AG08396 (cell line): ENCODE results near the gene NRDC.

Experiments
- DNase-seq: peaks from one replicate; pipeline ENCODE4 v3.0.0; 2012; ENCODE audit warnings: low spot score, mixed read lengths

NRDC gene, protein sequence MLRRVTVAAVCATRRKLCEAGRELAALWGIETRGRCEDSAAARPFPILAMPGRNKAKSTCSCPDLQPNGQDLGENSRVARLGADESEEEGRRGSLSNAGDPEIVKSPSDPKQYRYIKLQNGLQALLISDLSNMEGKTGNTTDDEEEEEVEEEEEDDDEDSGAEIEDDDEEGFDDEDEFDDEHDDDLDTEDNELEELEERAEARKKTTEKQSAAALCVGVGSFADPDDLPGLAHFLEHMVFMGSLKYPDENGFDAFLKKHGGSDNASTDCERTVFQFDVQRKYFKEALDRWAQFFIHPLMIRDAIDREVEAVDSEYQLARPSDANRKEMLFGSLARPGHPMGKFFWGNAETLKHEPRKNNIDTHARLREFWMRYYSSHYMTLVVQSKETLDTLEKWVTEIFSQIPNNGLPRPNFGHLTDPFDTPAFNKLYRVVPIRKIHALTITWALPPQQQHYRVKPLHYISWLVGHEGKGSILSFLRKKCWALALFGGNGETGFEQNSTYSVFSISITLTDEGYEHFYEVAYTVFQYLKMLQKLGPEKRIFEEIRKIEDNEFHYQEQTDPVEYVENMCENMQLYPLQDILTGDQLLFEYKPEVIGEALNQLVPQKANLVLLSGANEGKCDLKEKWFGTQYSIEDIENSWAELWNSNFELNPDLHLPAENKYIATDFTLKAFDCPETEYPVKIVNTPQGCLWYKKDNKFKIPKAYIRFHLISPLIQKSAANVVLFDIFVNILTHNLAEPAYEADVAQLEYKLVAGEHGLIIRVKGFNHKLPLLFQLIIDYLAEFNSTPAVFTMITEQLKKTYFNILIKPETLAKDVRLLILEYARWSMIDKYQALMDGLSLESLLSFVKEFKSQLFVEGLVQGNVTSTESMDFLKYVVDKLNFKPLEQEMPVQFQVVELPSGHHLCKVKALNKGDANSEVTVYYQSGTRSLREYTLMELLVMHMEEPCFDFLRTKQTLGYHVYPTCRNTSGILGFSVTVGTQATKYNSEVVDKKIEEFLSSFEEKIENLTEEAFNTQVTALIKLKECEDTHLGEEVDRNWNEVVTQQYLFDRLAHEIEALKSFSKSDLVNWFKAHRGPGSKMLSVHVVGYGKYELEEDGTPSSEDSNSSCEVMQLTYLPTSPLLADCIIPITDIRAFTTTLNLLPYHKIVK

DNA sequence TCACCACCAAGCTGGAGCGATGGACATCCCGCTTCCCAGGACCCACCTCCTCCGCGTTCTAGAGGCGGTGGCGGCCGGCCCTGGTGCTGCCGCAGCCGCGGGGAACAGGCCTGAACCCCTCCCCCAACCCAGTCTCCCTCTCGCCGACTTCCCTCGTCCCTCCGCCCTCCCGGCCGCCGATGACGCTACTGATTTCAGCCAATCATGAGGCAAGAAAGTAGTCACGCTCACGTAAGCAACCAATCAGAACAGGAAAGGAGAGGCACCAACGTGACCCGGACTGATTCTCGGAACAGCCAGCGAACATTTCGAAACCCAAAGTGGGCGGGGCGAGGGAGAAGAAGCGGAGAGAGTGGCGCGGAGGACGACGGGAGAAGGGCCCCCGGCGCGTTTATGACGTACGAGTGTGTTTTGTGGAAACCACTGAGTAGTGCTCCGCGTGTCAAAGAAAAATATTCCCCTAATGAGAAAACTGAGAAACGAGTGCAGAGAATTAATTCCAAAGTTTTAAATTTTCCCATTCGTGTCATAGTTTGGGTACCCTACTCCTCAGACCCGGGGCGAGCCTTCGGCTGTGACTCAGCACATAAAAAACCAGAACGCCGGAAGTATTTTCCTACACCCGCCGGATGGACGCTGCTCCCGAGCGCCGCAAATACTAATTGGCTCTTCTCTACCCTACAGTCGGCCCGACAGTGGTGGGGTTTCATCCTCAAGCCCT lies at the start of gene NRDC:
TSS of gene NRDC (minus strand) at position 112 of the 721 bp plus-strand sequence. CDS start 112 bp downstream, outside the sequence.
- peak; percentile 95 for DNase-seq

DNA sequence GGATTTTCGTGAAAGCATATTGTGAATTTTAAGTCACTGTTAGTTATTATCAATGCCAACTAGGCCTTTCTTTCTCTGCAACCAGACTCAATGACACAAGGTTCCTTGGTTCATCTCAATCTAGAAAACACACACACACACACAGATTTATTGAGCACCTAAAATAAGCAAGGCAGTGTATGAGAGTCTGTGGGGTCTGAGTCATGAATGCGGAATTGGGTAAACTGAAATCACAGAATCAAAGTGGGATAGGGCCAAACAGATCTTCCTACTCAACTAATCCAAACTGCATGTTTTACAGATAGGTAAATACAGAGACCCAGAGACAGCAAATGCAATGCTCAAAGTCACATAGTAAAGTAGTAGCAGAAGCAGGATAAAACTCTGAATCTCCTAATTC lies 48.5 kb upstream of the NRDC start:
- no peak for DNase-seq

DNA sequence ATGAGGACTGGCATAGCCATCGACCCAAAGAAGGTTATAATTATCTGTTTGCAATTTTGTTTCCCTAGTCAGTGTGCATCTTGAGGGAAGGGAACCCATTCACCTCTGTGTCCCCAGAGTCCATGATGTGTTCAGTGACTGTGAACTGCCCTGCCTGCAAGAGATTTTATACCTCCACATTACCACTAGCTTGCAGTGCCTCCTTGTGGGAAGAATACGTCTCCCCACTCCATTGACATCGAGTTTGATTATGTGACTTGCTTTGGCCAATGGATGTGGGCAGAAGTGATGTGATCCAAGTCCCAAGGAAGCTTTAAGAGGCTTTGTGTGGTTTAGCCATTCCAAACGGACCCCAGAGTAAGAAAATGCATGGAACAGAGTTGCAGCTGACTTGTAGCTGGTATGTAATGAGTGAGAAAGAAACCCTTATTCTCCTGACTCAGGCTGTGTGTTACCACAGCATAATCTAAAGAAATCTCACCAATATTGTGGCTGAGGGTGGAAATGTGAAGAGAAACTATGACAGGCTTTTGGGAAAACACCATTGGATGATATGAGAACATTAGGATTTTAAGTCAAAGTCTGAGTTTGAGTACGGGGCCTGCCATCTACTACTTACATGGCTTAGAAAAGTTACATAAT lies 47.8 kb upstream of the NRDC start:
- DNase-seq, result no peak

DNA sequence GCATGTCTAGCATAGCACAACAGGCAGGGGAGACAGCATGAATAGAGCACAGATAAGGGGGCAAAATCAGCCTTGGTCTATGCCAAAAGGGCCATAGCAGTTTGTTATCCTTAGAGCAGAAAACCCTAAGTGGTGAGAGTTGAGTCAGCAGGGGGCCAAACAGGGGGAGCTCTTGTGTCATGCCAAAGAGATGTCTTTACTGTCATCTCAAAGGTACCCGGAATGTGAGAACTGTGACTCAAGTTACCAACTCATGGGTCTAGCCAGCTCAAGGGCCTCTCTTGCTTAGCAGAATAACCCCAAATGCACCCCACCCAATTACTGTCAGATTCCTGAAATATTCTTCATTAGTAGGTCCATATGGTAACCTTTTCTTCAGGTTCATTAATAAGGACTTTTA lies 45.9 kb upstream of the NRDC start:
- peak; percentile 72 for DNase-seq

DNA sequence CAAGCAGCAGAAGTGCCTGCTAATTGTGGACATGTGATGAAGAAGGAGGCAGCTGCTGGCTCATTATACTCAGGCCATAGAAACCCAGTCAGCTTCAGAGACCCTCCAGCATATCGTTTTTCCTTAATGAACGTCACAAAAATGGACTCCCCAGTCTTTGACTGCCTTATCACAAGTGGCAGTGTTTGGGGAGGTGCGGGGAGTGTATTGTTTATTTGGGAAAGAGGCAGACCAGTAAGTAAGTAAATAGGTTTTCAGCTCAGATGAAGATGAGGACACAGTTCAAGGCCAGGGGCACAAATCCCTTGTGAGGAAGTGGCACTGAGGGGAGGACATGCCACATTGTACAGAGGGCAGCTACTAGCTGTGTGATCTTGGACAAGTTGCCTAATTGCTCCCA lies 43.5 kb upstream of the NRDC start:
- no peak for DNase-seq

DNA sequence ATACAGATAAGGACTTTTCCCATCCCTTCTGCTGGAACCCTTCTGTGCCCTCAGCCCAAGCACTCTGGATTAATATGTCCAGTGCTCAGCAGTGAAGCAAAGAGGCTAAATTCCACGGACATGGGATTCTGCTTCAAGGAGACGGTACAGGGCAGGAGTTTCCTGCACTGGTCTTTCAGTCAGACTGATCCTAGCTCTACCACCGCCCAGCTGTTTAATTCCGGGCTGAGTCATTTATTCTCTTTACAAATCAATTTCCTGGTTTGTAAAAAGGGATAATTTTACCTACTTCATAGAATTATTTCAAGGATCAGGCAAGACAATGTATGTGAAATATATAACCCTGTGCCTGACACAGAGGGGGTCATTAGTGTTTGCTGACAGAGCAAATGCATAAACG lies 41.6 kb upstream of the NRDC start:
- no peak for DNase-seq

DNA sequence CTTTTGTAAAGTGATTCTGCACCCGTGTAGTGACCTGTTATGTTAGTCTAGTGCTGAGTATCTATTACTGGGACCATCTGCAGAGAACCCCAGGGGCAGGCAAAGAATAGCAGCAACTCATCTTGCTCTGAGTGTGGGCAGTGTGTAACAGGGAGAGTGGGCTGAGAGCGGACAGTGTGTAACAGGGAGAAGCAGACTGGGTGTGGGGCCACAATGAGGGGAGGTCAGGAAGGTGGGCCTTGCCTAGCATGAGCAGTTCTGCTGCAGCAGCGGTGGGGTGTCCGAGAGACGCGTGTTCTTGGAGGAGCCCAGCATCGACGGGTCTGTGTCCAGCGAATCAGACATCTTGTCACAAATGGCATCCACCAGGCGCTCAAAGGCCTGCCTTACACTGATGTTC lies 41.2 kb upstream of the NRDC start:
- DNase-seq, result no peak

DNA sequence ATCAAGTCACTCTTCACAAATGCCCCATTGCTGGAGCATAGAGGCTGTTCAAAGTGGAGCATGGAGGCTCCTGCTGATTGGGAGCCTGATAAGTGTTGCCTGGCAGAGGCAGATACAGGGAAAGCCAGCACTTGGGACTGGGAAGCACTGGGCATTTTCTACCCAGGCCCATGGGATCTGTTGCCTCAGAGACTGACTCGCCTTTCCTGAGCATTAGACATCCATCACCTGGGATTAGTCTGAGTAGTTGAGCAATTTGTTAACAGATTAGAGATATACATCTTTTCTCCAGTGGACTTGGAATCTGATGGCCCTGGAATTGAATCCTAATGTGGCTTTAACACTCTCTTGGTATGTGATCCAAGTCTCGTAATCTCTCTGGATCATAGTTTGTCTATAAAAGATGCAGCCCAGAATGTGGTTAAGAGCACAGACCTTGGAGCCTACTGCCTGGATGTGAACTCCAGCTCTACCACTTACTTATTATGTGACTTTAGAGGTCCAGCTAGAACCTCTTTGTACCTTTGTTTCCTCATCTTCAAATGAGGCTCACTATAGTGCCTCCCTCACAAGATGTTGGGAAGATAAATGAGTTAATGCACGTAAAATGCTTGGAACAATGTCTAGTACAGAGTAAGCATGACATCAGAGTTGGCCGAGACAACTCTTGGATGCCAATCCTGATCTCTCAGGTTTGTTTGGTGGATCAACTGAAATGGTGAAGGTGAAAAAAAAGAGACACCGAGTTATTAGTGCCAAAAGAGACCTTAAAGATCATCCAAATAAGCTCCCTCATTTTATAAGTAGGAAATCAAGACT lies 38.3 kb upstream of the NRDC start:
- peak; percentile 36 for DNase-seq

DNA sequence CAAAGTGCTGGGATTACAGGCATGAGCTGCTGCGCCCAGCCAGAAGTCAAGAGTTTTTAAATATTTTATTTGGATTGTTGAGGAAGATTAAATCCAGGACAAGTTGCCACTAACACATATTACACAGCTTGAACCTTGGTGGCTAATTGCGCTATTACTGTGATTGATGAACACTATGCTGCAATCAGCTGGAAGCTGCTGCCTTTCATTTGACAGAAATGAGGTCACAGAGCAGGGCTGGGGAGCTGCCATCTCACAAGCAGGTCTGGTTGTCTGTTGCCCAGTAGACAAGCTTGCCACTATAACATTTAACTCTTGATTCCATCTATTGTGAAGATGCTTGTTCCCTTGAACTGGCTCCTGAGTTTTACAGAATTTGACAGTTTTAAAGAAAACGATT lies 37.4 kb upstream of the NRDC start:
- DNase-seq, result no peak

DNA sequence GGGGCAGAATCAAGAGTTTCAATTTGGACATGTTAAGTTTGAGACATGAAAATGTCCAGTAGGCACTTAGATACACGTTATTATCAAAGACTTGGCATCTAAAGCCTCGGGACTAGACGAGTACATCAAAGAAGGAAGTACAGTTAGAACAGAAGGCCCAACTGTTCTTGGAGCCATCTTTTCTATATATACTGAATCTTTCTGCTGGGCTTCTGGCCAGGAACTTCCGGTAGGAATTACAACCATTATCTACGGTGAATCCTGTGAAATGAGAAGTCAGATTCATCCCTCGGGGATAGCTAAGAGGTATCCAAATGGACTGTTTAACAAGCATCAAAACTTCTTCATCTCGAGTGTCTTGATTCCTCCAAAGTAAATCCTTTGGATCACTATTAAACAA lies 34.4 kb upstream of the NRDC start:
- no peak for DNase-seq

DNA sequence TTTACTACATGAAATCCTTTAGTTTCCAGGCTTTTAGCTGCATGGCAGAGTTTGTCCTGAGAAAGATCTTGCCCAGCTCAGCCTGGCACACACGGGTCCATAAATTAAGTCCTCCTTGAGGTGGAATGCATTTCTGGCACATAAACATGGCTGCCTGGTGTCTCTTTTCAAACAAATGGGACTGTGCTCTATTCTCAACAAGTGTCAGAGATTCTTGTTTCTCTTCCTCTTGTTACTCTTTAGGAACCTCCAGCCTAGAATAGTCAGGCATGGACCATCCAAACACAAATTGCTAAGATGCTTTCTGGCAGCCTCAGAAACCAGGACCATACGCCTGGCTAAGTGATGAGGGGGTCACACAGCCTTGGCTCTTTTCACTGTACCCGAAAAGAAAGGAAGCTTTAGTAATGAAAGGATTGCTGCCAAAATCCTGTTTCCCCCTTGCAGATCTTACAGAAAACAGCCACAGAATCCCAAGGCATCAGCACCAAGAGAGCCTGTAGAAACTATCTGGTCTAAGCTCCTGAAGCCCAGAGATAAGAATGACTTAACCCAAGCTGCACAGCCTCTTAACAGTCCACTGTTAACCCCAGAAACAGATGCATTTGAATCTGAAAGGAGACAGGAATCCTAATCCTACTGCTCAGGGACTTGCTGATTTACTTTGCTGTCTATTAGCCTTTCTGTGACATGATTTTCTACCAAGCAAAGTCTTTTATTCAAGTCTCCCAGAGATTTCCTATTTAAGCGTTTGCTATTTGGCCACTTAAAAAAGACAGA lies 31.9 kb upstream of the NRDC start:
- DNase-seq, result no peak

DNA sequence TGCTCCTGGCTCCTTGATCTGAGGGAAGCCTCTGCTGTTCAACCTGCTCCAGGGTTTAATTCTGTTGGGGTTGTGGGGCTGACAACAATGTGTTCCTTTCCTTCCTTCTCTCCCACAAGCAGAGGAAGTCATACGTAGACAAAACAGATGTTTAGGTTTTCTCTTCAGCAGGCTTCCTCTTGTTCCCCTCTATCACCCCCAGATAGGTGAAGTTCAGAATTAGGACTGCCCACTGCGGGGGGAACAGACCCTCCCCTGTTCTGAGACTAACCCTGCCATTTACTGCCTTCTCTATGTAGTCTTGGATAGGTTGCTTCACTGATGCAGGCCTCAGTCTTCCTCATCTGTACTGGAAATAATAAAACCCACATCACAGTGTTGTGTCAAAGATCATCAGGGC lies 30.0 kb upstream of the NRDC start:
- DNase-seq, result no peak

DNA sequence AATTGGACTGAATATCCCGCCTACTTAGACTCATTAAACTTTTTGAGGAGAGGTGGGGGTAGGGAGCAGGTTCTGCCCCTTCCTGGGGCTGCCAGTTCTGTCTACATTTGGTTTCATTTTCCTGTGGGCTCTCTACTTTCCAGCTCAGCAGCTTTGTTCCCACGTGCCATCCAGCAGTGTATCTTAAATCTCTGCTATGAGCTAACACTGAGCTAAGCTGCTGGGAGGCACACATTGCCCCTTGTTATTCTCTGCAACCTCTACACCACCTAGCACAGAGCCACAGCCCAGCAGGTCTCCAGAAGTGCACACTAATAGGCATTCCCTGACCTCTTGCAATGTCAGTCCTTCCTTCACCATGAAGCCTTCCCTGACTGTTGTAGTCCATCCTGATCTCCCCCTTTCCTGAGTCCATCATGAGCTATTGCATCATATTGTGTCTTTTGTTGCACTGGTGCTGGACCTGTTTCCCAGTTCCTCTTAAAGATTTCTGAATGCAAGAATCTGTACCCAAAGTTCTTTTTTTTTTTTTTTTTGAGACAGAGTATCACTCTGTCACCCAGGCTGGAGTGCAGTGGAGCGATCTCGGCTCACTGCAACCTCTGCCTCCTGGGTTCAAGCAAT lies 28.7 kb upstream of the NRDC start:
- no peak for DNase-seq

DNA sequence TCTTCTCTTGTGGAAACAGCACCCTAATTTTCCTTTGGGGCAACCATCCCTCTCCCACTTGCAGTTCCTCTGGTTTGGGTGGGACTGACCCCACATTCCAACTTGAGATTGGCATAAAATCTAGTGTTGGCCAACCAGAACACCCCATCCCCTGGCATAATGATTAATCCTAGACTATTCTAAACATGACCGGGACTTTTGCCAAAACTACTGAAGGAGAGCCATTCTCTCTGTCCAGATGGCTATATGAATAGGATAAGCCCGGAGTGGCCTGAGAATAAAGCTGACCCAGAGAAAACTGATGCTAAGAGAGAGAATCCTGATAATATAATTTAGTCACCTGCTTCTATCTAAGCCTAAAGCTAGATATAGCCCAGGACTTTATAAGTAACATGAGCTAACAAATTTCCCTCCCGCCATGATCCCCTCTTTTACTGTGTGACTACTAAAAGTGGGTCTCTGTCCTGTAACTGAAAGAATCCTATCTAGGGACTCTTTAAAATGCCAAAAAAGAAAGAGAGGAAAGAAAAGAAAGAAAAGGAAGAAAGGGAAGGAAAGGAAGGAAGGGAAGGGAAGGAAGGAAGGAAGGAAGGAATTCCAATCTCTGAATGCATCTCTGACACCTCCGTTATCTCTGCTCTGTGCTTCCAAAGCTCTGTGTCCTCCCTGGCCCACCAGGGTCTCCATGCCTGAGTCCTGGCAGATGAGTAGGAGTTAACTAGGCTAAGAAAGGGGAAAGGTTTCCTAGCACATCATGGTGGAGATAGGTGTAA lies 28.0 kb upstream of the NRDC start:
- DNase-seq, result peak; percentile 43

DNA sequence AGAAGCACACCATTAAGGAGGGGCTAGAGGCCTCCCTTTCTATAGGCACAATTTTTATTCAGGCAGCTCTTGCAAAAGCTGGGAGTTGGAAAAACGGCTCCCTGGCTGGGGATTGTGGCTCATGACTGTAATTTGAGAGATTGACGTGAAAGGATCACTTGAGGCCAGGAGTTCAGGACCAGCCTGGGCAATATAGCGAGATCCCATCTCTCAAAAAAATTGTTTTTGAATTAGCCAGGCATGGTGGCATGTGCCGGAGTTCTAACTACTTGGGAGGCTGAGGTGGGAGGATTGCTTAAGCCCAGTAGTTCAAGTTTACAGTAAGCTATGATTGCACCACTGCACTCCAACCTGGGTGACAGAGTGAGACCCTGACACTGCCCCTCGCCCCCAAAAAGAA lies 23.9 kb upstream of the NRDC start:
- no peak for DNase-seq

DNA sequence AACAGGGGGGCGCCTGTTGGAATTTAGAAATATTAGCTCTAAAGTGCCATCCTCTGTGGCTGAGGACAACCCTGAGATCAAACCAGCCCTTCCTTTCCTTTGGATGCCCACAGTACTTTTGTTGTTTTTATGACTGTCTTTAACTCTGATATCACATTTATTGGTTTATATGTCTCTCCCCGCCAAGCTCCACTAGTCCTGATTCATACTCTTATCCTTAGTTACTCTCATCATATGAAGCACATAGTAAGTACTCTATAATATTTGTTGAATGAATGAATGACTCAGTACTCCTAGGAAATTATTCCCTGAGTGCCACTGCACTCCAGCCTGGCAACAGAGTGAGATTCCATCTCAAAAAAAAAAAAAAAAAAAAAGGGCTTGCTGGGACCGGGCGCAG lies 22.6 kb upstream of the NRDC start:
- no peak for DNase-seq

DNA sequence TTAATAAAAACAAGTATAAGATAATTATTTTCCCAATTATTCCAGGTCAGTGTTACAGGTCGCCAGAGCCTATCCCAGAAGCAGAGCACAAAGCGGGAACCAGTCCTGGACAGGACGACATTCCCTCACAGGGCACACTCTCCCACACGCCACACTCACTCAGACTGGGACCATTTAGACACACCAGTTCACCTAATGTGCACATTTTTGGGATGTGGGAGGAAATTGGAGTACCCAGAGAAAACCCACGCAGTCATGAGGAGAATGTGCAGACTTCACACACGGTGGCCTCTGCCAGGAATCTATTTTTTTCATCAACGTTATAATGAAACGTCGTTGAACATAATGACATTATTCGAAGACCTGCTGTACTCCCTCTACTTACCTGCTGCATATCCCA lies 20.5 kb upstream of the NRDC start:
- DNase-seq, result no peak

DNA sequence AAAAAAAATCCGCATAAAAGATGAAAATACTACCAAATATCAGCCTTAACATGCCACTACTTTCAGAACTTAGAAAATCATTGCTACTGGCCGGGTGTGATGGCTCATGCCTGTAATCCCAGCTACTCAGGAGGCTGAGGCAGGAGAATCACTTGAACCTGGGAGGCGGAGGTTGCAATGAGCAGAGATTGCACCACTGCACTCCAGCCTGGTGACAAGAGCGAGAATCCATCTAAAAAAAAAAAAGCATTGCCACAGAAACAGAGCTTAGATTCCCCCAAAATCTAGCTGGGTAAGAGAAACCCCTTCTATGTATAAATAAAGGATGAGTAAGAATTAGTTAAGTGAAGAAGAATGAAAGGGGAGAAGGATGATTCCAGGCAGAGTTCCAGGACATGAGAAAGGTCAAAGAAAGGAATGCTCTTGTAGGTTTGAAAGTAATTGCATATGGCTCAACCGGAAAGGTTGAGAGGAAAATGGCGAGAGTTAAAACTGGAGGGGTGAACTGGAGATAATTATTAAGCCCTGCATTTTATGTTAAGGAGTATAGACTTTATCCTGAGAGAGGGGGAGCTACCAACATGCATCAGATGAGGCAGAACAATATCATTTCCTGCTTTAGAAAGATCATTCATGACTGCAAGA lies 19.7 kb upstream of the NRDC start:
- peak; percentile 57 for DNase-seq
